BJ (cell line): Measurements from ENCODE around the gene ADD3. TPM values are rescaled to one million over a fixed set of nuclear protein-coding genes. Genes with fewer than 3 reads are reported as not detected.

Experiments used
- CTCF ChIA-PET: fragments of 350-600 bp; formaldehyde crosslinking; extraction: SDS; loops from one replicate; lab custom pipeline; 2021; ENCODE audit warnings: antibody characterized with exemption, inconsistent platforms; lab: Yijun Ruan, JAX
- POLR2A ChIA-PET: fragments of 300-600 bp; sonication (Branson Sonifier 250); formaldehyde crosslinking; extraction: SDS; loops from one replicate; lab custom pipeline; 2021; ENCODE audit warnings: antibody characterized with exemption; lab: Charles Lee
- DNase-seq: peaks from one replicate; pipeline ENCODE4 v3.0.0-alpha.2; 2011; ENCODE audit warnings: low read depth
- H3K27me3 ChIP-seq: 2 replicates; pipeline ENCODE4 v1.6.0; 2011; ENCODE audit warnings: low read length; ENCODE audit not compliant: control insufficient read depth, insufficient read depth
- H3K36me3 ChIP-seq: 2 replicates; pipeline ENCODE4 v1.5.1; 2011; ENCODE audit warnings: low read length; ENCODE audit not compliant: control insufficient read depth, insufficient read depth
- H3K4me3 ChIP-seq: 2 replicates; pipeline ENCODE4 v1.5.1; 2011; ENCODE audit warnings: low read depth, mild to moderate bottlenecking, control low read depth, low read length
- polyA minus RNA-seq: library from RNA; depleted of rRNA, polyadenylated mRNA; stranded (reverse); fragments of >200 nt; gene quantifications from 2 replicates; pipeline ENCODE4 v1.2.3, GENCODE V29; 2011; rRNA and poly(A)+ RNA removed
- polyA plus RNA-seq: library from polyadenylated mRNA; depleted of rRNA; stranded (reverse); fragments of >200 nt; gene quantifications from 2 replicates; pipeline ENCODE4 v1.2.3, GENCODE V29; 2011; rRNA removed
- TF ChIP-seq, protein P1 (sequence below): IDR thresholded peaks from 2 replicates; pipeline ENCODE4 v1.5.1; 2011; ENCODE audit warnings: low read depth, mild to moderate bottlenecking, control low read depth, inconsistent platforms, low read length, moderate library complexity; ENCODE audit not compliant: insufficient read depth

Gene ADD3, protein sequence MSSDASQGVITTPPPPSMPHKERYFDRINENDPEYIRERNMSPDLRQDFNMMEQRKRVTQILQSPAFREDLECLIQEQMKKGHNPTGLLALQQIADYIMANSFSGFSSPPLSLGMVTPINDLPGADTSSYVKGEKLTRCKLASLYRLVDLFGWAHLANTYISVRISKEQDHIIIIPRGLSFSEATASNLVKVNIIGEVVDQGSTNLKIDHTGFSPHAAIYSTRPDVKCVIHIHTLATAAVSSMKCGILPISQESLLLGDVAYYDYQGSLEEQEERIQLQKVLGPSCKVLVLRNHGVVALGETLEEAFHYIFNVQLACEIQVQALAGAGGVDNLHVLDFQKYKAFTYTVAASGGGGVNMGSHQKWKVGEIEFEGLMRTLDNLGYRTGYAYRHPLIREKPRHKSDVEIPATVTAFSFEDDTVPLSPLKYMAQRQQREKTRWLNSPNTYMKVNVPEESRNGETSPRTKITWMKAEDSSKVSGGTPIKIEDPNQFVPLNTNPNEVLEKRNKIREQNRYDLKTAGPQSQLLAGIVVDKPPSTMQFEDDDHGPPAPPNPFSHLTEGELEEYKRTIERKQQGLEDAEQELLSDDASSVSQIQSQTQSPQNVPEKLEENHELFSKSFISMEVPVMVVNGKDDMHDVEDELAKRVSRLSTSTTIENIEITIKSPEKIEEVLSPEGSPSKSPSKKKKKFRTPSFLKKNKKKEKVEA
- 52.0 and 96.2 TPM in 2 replicates for polyA plus RNA-seq
- 44.0 and 67.4 TPM in 2 replicates for polyA minus RNA-seq

DNA sequence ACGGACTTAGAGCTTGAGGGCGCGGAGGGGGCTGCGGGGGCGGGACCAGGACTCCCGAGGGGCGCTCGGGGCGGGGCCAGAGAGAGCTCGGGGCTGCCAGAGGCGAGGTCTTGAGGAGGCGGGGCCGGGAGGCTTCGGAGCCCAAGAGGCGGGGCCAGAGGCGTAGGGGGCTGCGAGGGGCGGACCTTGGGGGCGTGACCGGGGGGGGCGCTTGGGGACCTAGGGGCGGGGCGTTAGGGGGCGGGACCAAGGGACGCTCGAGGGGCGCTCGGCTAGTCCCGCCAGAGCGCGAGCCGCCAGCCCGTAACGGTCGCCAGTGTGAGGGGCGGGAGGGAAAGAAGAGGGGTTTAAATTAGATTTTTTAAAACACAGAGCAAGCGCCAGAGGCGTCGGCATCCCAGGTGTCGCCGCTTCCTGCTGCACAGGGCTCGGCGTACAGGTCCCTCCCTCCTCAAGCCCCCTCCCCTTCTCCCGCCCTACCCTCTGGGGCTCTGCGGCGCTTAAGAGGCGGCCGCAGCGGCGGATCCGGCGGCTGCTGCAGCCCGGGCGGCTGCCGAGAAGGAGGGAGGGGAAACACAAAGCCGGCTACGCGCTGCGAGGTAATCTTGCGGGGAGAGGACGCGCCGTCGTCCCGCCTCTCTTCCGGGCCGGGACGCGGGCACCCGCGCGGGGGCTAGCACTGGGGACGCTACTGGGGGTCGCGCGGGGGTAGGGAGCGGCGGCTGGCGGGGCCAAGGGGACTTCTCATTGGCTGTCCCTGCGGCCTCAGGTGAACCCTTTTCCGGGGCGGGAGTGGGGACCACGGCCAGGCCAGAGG is at the start of gene ADD3:
Gene ADD3 (plus strand): TSS at position 284 of the 817 bp plus-strand sequence. CDS start 92,670 bp downstream, outside the sequence.
- CTCF ChIA-PET = interaction anchor here (0.6 to 1.4 kb wide), 7 partner anchors 8 to 297 kb away, joined by 3 to 7 read pairs (median 3); no protein-coding TSS in a partner anchor

GRCh38 chr10:109958059-109958458 is 49.7 kb upstream of the ADD3 start:
- ChIA-PET CTCF (interaction anchor here (2.0 kb wide), 1 partner anchor 75 kb away, joined by 5 read pairs; no protein-coding TSS in a partner anchor), POLR2A (no interaction called here)
- TF ChIP-seq, protein P1, sequence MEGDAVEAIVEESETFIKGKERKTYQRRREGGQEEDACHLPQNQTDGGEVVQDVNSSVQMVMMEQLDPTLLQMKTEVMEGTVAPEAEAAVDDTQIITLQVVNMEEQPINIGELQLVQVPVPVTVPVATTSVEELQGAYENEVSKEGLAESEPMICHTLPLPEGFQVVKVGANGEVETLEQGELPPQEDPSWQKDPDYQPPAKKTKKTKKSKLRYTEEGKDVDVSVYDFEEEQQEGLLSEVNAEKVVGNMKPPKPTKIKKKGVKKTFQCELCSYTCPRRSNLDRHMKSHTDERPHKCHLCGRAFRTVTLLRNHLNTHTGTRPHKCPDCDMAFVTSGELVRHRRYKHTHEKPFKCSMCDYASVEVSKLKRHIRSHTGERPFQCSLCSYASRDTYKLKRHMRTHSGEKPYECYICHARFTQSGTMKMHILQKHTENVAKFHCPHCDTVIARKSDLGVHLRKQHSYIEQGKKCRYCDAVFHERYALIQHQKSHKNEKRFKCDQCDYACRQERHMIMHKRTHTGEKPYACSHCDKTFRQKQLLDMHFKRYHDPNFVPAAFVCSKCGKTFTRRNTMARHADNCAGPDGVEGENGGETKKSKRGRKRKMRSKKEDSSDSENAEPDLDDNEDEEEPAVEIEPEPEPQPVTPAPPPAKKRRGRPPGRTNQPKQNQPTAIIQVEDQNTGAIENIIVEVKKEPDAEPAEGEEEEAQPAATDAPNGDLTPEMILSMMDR = no peak
- Histone ChIP-seq H3K36me3 (no peaks in the 10 kb centered on the region), H3K27me3 (peaks cover 2% of the 10 kb centered on the region; the same call in 1 of the 2 replicates), H3K4me3 (no peak overlapping the region)
- no peak for DNase-seq

More for the DNA sequence above, at the start of gene ADD3:
- H3K4me3 ChIP-seq = peak within 1 kb of the TSS; percentile 97
- DNase-seq = no peak
- TF ChIP-seq, protein P1 = no peak
- H3K36me3 ChIP-seq = no peaks in the 10 kb centered on the region
- H3K27me3 ChIP-seq = no peaks in the 10 kb centered on the region
- POLR2A ChIA-PET = interaction anchor here (0.6 to 1.1 kb wide), 3 partner anchors 21 to 89 kb away, joined by 3 to 4 read pairs (median 4); no protein-coding TSS in a partner anchor

DNA sequence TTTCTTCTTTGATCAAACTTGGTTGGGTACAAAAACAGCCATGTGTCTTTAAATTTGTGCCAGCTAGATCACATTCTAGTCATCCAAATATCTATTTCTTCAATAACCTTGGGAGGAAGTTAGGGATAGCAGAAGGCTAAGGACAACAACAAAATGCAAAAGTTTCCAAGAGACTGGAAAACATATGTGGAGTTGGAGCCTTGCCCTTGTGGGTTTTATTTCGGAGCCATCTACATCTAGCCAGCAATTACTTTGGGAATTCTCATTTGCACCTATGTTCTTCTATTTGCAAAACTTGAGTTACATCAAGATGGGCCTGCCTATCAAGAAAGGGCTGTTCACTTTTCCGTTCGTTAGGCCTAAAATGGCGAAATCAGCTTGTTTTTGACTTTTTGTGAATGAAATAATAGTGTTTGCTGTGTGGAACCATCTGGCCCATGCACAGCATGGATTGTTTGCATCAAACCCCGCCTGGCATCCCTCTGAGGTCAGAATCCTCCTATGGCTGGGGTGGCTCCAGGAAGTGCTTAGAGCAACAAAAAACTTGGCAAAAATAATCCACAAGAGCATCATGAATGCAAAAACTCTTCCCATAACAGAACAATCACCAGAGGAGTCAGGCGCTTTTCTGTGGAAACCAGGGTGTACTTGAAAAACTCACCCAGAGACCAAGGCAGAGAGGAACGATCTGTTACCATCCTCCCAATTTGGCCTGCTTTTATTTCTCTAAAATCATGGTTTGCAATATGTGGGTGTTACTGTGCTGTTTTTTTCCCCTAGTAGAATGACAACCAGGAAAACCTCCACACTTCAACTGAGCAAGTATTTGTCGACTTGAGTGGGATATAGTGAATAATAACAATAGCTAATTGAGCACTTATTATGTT is 48.3 kb upstream of the ADD3 start:
- CTCF ChIA-PET = no interaction called here
- no peaks in the 10 kb centered on the region for H3K27me3 ChIP-seq
- POLR2A ChIA-PET = no interaction called here
- TF ChIP-seq, protein P1 = no peak
- no peaks in the 10 kb centered on the region for H3K36me3 ChIP-seq
- H3K4me3 ChIP-seq = no peak overlapping the region
- no peak for DNase-seq

DNA sequence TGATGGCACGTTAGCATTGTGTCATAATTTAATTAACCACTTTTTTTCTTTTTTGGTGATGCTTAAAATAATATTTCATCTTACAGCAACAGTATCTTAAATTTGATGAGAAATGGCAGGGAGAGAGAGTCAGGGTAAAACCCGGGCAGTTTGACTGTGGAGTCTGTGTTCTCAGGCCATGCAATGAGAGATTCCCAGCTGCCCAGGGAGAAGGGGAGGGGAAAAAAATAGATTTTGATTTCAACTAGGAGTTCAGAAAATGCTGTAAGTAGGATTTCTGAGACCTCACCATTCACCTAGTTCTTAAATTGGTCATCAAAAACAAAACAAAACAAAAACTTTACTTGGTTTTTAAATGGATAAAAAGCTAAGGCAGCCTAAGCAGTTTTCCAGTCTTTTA is 47.1 kb upstream of the ADD3 start:
- CTCF ChIA-PET = interaction anchor here (2.3 kb wide), 1 partner anchor 17 kb away, joined by 6 read pairs; no protein-coding TSS in a partner anchor
- TF ChIP-seq, protein P1 = no peak

More for the DNA sequence above, 47.1 kb upstream of the ADD3 start:
- no peak for DNase-seq
- POLR2A ChIA-PET = no interaction called here
- Histone ChIP-seq H3K4me3 (no peak overlapping the region), H3K36me3 (no peaks in the 10 kb centered on the region), H3K27me3 (no peaks in the 10 kb centered on the region)
